HL-60 (cell line): ENCODE measurements around the gene TSPAN18.

Experiments used
- CTCF ChIP-seq: IDR thresholded peaks from one replicate; pipeline ENCODE4 v1.5.1; 2011; ENCODE audit warnings: low read length, control low read depth, inconsistent platforms; ENCODE audit not compliant: insufficient read depth
- SPI1 ChIP-seq: IDR thresholded peaks from 2 replicates; pipeline ENCODE4 v1.6.1; 2012; ENCODE audit warnings: low read depth, mild to moderate bottlenecking, borderline replicate concordance

DNA sequence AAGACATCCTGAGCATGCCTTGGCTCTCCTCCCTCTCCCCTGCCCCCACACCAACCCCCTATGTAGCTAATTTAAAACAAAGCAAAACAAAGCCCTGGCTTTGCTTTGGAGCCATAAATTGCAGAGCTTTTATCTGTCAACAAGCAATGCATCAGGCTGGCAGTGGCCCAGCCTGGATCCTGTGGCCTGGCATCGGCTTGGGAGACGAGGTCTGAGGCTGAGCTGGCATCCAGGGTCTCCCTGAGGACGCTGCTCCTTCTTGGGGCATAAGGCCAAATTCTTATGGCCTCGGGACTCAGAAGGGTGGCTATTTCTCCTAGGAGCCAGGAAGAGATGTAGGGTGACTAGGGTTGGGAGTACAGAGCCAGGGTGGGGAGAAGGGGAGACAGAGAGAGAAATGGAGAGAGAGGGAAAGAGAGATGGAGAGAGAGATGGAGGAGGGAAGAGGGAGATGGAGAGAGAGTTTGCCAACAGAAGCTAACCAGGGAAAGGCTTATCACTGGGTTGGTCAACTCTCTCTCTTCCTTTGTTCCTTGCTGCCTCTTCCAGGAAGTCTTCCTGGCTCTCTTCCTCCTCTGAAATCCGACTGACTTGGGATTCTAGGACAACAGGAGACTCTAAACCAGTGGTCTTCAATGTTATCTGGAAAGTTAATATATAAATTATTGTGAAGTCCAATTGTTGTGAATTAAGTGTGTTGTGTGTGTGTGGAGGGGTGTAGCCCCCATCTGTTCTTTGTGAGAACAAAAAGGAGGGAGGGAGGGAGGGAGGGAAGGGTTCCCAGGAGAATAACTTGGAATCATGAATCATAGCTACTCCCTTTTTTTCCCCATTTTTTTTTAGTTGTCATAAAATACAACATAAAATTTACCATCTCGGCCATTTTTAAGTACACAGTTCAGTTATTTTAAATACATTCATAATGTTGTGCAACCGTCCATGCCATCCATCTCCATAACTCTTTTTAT is 29.1 kb downstream of the TSPAN18 start:
- TF ChIP-seq SPI1 (no peak), CTCF (no peak)
